Measurements from ENCODE around the gene PHKB. TPM values are rescaled to one million over a fixed set of nuclear protein-coding genes. Genes with fewer than 3 reads are reported as not detected.
"Not testable (repeated sequence)": the region's sequence is repeated elsewhere in the genome, so short reads cannot be mapped to it uniquely, and the experiment has no call there.

PHKB gene
- total RNA-seq, 1 experiment from 2014 or later = 38.8 TPM

GRCh38 chr16:47440066-47440465, 21.1 kb upstream of the PHKB start:
- H3T11ph ChIP-seq (ENCODE audit: low read length); H2BK12ac ChIP-seq (ENCODE audit: insufficient read length, low read depth, low read length); H2BK120ac ChIP-seq (ENCODE audit: low read depth, low read length, poor library complexity, severe bottlenecking); H4K91ac ChIP-seq (ENCODE audit: insufficient read length, low read depth, low read length); H2BK15ac ChIP-seq (ENCODE audit: low read depth, low read length); H3K4ac ChIP-seq (ENCODE audit: low read depth, low read length); H3K79me2 ChIP-seq (ENCODE audit: insufficient read depth, low read length); H4K5ac ChIP-seq (ENCODE audit: insufficient read length, low read depth, low read length); H2BK20ac ChIP-seq (ENCODE audit: low read depth, low read length, poor library complexity, severe bottlenecking); H2AK5ac ChIP-seq (ENCODE audit: insufficient read length, low read length); H3K4me1 Mint-ChIP-seq; H2BK5ac ChIP-seq (ENCODE audit: insufficient read length, low read length); H3K14ac ChIP-seq (ENCODE audit: insufficient read depth, low read length); H3K9me3 ChIP-seq (ENCODE audit: control insufficient read depth, low read depth, low read length); H4K8ac ChIP-seq (replicated peaks; ENCODE audit: insufficient read length, low read depth, low read length); H3K4me2 ChIP-seq (ENCODE audit: insufficient read depth, insufficient read length, low read length); DNase-seq; H3K56ac ChIP-seq (ENCODE audit: insufficient read length, low read depth, low read length); H3K27me3 Mint-ChIP-seq (ENCODE audit: low read depth); H4K20me1 ChIP-seq (ENCODE audit: control insufficient read depth, insufficient read depth, insufficient read length); H3K23me2 ChIP-seq (ENCODE audit: insufficient read length, low read depth, low read length, poor library complexity, severe bottlenecking); H3K27ac ChIP-seq (ENCODE audit: insufficient read length, low read depth, low read length); H3K27ac Mint-ChIP-seq; H3K79me1 ChIP-seq (ENCODE audit: insufficient read depth, low read depth, low read length, poor library complexity, severe bottlenecking); H3K4me1 ChIP-seq (ENCODE audit: insufficient read depth, low read length); H3K23ac ChIP-seq (ENCODE audit: insufficient read length, low read depth, low read length); H2AFZ ChIP-seq (ENCODE audit: low read length); H3K18ac ChIP-seq (ENCODE audit: insufficient read length, low read depth, low read length); H3K4me3 Mint-ChIP-seq; H3K27me3 ChIP-seq (ENCODE audit: insufficient read depth, low read length); H3K9ac ChIP-seq (ENCODE audit: extremely low read depth, insufficient read length, low read length): not testable (repeated sequence)
- Mint-ChIP-seq H3K9me3 (peaks cover 9 to 17% of the 10 kb centered on the region in 2 experiments; a peak in 4 of 5 replicates), H3K36me3 (ENCODE audit: insufficient read depth in 1 of 3, low read depth in 3 of 3) (peaks cover 30 to 46% (median 31%) of the 10 kb centered on the region in 3 experiments)
- WGBS (ENCODE audit: extremely low coverage, insufficient read length, low lambda C conversion rate) = no CpG with 5 or more reads among the region's 3 CpGs

GRCh38 chr16:47442884-47443283, 18.2 kb upstream of the PHKB start:
- H2BK120ac ChIP-seq (ENCODE audit: low read depth, low read length, poor library complexity, severe bottlenecking); H3K14ac ChIP-seq (ENCODE audit: insufficient read depth, low read length); H4K20me1 ChIP-seq (ENCODE audit: control insufficient read depth, insufficient read depth, insufficient read length); H3T11ph ChIP-seq (ENCODE audit: low read length); H3K4me1 Mint-ChIP-seq; H3K4me1 ChIP-seq (ENCODE audit: insufficient read depth, low read length); H2BK15ac ChIP-seq (ENCODE audit: low read depth, low read length); H4K91ac ChIP-seq (ENCODE audit: insufficient read length, low read depth, low read length); H4K5ac ChIP-seq (ENCODE audit: insufficient read length, low read depth, low read length); H3K4ac ChIP-seq (ENCODE audit: low read depth, low read length); H2BK12ac ChIP-seq (ENCODE audit: insufficient read length, low read depth, low read length); H2AFZ ChIP-seq (ENCODE audit: low read length); H3K27ac ChIP-seq (ENCODE audit: insufficient read length, low read depth, low read length); H3K56ac ChIP-seq (ENCODE audit: insufficient read length, low read depth, low read length); H3K4me3 Mint-ChIP-seq; H3K27me3 ChIP-seq (ENCODE audit: insufficient read depth, low read length); H3K23ac ChIP-seq (ENCODE audit: insufficient read length, low read depth, low read length); H3K23me2 ChIP-seq (ENCODE audit: insufficient read length, low read depth, low read length, poor library complexity, severe bottlenecking); H3K9me3 ChIP-seq (ENCODE audit: control insufficient read depth, low read depth, low read length); H3K79me2 ChIP-seq (ENCODE audit: insufficient read depth, low read length); H3K27me3 Mint-ChIP-seq (ENCODE audit: low read depth); H2AK5ac ChIP-seq (ENCODE audit: insufficient read length, low read length); H2BK20ac ChIP-seq (ENCODE audit: low read depth, low read length, poor library complexity, severe bottlenecking); H3K18ac ChIP-seq (ENCODE audit: insufficient read length, low read depth, low read length); H3K79me1 ChIP-seq (ENCODE audit: insufficient read depth, low read depth, low read length, poor library complexity, severe bottlenecking); H2BK5ac ChIP-seq (ENCODE audit: insufficient read length, low read length); H3K4me2 ChIP-seq (ENCODE audit: insufficient read depth, insufficient read length, low read length); H4K8ac ChIP-seq (replicated peaks; ENCODE audit: insufficient read length, low read depth, low read length); H3K27ac Mint-ChIP-seq; DNase-seq; H3K9ac ChIP-seq (ENCODE audit: extremely low read depth, insufficient read length, low read length): not testable (repeated sequence)
- Mint-ChIP-seq H3K9me3 (peaks cover 5 to 13% of the 10 kb centered on the region in 2 experiments; a peak in 4 of 5 replicates), H3K36me3 (ENCODE audit: insufficient read depth in 1 of 3, low read depth in 3 of 3) (peaks cover 24 to 39% (median 31%) of the 10 kb centered on the region in 3 experiments)
